NCI-H1417 treated with DMSO at 0.1 percent for 48 hours (cell line): Measurements from ENCODE around the gene YES1.
A peak's percentile ranks its signal among the peaks of the same experiment; 100 is the strongest.
"Not testable (repeated sequence)": the region's sequence is repeated elsewhere in the genome, so short reads cannot be mapped to it uniquely, and the experiment has no call there.

Source experiments
- DNase-seq: peaks from one replicate; lab custom pipeline; 2025; lab: John Stamatoyannopoulos, UW

The YES1 gene

DNA sequence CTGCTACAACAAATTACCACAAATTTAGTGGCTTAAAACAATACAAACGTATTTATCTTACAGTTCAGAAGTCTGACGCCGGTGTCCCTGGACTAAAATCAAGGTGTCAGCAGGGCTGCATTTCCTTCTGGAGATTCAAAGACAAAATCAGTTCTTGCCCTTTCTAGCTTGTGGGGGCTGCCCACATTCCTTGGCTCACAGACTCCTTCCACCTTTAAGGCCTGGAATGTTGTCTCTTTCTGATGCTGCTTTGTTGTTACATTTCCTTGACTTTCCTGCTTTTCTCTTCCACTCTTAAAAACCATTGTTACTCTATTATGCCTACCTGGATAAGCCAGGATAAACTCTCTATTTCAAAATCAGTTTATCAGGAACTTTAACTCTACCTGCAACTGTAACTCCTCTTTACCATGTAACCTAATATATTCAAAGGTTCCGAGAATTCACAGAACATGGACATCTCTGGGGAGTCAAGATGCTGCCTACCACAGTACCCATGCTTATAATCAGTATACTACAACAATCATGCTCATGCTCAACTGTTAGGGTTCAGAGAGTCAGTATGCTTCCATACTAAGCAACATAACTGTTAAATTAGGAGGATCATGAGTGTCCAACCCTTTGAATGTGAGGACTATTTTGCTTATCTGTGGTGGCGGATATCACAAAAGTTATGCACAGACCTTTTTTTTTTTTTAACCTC lies 27.4 kb downstream of the YES1 start:
- DNase-seq = no peak

DNA sequence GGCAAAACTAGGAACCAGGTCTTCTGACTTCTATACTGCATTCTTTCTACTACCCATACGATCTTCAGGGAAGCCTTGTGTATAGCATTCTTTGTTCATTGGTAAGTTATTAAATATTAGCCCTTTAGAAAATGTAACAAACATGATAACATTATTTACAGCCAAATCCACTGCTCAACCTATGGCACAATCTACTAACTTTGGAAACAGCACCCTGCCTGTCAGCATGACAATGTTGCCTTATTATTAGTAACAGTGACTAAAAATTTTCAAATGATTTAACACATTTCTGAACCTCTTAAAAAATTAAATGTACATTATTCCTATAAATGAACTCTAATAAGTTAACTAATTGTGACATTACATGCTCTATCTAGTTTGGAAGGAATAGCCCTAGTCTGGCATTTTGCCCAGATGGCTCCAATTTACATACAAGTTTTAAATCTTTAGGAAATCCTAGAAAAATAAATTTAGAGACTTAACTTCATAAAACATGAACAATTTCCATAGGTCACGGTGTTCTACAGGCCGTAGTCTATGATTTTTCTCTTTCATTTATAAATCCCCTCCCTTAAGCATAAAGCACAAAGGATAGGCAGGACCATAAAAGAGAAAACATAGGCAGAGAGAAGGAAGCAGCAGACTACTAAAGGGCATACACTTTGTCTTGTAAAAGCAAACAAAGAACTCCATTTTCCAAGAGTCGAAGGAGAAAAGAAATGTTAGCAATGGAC lies 33.7 kb downstream of the YES1 start:
- no peak for DNase-seq

DNA sequence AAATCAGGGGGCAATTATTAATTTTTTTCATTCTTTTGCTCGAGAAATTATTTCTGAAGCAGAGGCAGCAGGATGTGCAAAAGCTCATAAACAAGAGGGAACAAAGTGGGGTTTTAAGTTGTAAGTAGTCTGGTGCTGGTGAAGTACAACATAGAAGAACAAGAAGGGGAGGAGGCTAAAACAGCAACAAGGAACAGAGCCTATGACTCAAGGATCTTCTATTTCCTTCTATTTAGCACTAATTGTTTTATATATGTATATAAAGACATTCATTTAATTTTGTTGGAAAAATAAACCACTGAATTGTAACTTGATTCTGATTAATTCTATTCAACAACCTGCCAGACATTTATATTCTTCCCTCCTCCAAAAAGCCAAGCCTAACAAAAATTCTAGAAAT lies 35.0 kb downstream of the YES1 start:
- DNase-seq = no peak

DNA sequence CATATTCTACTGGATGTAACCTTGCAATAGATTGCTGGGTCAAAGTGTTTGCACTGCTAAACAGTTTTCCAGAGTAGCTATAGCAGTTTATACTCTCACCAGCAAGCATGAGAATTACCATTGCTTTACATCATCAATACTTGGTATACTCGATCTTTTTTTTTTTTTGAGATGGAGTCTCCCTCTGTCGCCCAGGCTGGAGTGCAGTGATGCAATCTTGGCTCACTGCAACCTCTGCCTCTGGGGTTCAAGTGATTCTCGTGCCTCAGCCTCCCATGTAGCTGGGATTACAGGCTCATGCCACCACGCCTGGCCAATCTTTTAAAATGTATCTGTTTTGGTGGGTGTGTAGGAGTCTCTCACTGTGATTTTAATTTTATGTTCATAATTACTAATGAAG lies 36.0 kb downstream of the YES1 start:
- DNase-seq = not testable (repeated sequence)

DNA sequence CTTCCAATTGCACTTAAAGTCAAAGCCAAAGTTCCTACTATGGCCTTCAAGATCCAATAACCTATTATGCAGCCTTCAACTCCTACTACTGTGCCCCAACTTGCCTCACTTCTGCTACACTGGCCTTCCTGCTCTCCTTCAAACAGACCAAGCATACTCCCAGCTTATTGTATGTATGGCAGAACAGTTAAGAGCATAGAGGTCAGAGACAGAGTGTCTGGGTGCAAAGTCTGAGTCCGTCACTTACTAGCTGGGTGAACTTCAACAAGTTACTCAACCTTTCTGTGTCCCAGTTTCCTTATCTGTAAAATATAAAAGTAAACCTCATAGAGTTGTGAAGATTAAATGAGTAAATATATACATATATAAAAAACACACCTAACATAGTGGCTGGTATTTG lies 37.2 kb downstream of the YES1 start:
- no peak for DNase-seq

DNA sequence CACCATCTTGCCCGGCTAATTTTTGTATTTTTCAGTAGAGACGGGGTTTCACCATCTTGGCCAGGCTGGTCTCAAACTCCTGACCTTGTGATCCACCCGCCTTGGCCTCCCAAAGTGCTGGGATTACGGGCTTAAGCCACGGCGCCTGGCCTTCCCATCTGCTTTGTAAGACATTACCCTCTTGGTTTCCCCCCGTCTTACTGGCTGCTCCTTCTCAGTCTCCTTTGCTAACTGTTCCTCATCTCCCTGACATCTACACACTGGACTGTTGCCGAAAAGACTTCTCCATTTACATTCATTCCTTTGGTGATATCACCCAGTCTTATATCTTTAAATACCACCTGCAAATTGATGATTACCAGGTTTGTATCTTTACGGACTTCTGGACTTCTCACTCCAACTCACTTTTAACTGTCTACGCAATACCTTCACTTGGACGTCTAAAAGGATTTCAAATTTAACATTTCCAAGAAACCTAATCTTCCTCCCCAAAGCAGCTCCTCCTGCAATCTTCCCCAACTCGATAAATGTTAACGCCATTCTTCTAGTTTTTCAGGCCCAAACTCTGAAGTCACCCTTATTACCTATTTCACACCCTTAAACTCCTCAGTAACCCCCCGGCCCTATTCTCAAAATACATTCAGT lies 37.9 kb downstream of the YES1 start:
- DNase-seq = no peak

DNA sequence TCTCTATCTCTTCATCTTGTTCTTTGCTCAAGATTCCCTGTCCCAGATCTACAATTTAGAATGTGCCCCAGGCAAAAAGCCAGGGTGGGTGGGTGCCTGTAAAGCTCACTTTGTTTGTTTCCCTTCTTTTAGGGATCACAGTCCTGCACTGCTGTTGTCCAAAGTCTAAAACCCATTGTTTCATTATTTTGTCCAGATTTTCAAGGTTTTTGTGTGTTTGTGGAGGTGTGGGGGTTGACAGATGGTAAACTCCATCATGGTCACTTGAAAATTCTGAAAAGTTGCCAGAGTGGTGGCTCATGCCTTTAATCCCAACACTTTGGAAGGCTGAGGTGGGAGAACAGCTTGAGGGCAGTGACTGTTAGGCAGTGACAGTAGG lies 41.5 kb downstream of the YES1 start:
- no peak for DNase-seq

DNA sequence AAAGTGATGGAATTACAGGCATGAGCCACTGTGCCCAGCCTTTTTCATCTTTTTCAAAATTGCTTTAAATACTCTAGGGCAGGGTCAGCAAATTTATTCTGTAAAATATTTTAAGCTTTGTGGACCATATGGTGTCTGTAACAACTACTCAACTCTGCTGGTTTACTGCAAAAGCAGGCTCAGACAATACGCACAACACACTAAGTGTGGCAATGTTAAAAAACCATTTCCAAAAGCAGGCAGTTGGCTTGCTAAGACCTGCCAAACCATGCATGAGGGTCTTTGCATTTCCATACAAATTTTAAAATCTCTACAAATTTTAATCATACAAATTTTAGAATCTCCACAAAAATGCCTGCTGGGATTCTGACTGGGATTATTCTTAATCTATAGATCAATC lies 44.1 kb downstream of the YES1 start:
- DNase-seq = no peak

DNA sequence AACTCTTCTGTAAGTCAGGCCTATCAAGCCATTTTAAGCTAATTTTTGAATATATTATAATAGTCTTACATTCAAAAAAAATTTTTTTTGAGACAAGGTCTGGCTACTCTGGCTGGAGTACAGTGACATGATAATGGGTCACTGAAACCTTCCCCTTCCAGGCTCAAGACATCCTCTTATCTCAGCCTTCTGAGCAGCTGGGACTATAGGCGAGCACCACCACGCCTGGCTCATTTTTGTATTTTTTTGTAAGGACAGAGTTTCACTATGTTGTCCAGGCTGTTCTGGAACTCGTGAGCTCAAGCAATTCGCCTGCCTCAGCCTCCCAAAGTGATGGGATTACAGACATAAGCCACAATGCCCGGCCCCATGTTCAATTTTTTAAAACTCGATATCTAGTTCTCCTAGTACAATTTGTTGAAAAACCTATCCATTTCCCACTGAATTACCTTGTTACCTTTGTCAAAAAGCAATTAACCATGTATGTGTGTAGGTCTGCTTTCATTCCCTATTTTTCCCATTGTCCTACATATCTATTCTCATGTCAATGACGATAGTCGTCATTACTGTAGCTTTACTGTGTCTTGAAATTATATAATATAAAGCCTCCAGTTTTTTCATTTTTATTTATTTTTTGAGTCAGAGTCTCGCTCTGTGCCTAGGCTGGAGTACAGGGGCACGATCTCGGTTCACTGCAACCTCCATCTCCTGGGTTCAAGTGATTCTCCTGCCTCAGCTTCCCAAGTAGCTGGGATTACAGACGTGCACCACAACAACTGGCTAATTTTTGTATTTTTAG lies 44.8 kb downstream of the YES1 start:
- no peak for DNase-seq

DNA sequence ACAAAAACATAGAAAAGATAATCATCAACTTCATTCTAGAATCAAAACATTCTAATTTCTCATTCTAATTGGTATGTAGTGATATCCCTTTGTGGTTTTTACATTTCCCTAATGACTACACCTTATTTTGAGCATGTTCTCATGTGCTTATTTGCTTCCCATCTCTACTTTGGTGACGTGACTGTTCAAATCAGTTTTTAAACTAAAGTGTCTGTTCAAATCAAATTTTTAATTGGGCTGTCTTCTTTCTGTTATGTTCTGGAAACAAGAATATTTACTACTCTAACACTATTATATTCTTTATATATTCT lies 45.5 kb downstream of the YES1 start:
- DNase-seq = no peak

DNA sequence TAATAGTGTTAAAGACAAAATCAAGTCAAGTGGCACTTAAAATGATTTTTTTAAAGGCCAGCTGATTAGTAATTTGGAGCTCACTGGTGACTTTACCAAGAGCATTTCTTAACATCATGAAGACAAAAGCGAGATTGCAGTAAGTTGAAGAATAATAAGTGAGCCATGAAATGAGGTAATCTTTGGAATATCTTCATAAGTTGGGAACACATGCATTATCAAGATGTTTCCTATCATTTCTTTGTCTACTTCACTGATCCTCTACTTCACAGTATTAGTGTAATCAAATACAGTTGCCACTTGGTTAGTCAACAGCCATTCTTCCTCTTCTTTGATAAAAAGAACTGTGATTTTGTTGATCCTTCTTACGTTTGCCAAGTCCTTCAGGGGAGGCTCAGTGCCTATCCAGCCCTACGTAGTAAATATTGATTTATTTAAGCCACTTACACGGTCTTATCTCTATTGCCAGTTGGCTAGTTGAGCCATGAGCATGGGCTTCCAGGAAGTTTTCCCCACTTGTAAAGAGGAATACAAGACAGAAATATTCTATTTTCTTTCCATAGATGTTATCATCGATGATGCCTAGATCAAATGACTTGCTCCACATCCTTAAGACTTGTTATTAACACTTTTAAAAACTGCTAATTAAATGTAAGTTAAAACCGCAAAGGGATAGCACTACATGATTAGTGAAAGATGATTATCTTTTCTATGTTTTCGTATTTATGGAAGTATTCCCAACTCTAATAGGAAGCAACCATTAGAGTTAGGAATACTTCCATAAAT lies 46.1 kb downstream of the YES1 start:
- DNase-seq = no peak

DNA sequence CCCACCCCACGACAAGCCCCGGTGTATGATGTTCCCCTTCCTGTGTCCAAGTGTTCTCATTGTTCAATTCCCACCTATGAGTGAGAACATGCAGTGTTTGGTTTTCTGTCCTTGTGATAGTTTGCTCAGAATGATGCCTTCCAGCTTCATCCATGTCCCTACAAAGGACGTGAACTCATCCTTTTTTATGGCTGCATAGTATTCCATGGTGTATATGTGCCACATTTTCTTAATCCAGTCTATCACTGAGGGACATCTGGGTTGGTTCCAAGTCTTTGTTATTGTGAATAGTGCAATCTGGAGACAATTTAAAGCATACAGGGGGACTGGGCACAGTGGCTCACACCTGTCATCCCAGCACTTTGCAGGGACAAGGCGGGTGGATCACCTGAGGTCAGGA lies 52.2 kb downstream of the YES1 start:
- not testable (repeated sequence) for DNase-seq

DNA sequence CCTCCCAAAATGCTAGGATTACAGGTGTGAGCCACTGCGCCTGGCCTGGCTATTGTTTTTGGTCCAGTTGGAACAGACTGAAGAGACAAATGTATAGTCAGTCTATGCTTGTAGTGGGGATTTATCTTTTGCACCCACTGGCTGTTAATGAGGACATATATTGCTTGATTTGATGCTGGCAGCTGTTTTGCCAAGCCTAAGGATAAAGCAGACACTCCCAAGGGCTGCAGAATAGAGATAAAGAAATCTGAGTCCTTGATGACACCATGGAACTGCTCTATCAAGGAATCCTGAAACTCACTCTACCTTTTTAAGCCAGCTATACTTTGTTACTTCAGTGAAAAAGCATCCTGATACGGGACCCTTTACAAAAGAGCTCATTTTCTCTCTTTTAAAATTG lies 56.5 kb downstream of the YES1 start:
- DNase-seq = no peak

DNA sequence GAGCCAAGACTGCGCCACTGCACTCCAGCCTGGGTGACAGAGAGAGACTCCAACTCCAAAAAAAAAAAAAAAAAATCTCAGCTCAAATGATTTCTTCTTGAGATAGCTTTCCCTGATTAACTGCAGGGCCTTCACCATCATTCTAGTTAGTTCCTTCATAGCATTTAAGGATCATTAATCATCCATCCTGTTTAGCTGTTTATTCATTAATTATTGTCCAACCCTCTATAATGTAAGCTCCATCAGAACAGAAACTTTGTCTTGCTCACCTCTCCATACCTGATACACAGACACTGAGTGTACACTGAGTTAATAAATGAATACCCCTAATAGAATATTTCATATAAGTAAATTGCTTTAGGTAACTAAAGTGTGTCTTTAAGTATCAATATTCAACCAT lies 57.4 kb downstream of the YES1 start:
- no peak for DNase-seq

DNA sequence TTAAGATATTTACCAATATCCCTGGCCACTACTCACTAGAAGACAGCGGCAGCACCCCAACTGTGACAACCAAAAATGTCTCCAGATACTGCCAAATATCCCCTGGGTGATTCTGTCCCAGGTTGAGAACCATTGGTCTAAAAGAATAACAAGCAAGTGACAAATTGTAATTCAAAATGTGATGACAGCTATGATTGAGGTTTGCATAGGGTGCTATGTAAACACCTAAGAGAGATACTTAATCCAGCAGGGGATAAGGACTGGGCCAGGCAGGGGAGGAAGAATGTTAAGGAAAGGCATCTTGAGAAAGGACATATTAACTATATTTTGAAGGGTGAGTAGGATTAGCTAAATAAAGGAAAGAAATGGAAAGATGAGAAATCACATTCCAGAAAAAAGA lies 61.6 kb downstream of the YES1 start:
- DNase-seq = no peak

DNA sequence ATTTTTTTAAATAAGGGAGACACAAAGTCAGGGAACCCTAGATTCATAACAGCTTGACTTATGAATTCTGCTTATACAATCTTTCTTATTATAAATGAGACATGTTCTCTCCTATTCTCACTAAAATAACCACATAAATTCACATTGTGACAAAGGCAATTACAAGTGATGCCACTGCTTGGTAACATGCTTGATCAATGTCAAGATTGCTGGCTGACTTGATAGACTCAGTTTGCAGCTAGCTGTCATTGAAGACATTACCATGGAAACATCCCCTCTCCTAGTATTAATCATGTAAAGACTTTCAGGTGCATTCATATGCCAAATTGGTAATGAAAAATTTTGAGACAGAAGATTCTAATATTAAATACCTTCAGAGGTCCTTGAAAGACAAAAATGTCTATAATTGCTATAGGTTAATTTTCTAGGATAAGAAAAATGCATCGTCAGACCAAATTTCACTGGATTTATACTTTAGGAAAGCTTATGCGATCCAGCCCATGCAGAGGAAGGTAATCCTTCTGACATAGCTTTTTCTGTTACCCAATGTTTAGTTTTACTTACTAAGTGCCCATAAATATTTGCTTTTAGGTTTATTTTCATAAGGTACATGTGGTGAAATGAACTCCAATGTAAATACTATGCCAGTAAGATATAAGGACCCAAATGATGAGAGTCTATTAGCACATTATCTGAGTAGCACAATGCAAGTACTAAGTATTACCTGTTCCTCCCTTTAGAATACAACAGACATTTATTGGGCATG lies 67.0 kb downstream of the YES1 start:
- DNase-seq = no peak

DNA sequence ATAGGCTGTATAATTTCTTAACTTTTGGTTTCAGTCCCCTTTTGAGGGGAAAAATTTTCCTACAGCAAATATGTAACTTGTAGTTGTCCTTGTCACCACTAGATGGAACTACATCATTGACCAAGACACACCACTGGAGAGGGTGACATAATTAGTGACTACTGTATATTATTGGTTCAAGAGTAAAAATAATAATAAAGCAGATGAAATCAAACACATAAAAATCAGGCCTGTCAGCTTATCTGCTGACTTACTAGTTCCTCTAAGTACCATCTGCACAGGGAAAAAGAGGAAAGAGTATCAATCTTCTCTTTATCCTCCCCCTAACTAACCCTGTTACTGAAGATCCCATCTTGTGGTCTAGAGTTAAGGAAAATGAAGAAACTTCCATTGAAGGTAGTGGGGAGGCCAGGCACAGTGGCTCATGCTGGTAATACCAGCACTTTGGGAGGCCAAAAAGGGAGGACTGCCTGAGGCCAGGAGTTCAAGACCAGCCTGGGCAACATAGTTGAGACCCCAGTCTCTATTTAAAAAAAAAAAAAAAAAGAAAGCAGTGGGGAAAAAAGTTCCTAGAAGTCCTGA lies 70.0 kb downstream of the YES1 start:
- peak; percentile 17 for DNase-seq

DNA sequence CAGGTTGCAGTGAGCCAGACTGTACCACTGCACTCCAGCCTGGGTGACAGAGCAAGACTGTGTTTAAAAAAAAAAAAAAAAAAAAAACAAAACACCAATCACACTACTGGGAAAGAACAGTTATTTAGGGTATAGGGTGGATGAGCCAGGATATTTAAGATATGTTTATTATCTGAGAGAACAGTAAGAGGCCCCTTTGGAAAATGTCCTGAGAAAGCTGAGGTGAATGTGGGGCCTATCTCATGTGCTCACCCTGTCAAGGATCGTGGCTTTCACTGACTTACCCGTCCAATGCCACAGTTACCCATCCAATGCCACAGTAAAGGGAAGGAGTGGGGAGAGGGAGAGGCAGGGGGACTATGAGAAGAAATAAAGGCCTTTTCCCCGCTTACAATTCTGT lies 79.7 kb downstream of the YES1 start:
- DNase-seq = no peak

DNA sequence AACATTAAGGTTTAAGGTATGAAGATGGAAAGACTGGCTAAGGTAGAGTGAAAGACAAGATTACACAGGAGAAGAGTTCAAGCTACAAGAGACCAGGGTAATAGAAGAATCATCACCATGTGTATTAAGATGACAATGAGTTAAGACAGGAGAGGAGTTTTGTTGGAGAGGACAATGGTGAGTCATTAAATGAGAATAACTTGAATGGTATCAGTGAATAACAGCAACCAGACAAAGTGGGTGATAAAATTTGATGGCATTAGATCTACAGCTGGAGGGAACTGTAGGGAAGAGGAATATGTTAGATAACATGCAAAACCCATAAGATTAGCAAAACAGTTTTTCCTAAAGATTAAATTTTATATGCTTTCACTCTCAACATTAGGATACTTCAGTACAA lies 80.9 kb downstream of the YES1 start:
- no peak for DNase-seq

DNA sequence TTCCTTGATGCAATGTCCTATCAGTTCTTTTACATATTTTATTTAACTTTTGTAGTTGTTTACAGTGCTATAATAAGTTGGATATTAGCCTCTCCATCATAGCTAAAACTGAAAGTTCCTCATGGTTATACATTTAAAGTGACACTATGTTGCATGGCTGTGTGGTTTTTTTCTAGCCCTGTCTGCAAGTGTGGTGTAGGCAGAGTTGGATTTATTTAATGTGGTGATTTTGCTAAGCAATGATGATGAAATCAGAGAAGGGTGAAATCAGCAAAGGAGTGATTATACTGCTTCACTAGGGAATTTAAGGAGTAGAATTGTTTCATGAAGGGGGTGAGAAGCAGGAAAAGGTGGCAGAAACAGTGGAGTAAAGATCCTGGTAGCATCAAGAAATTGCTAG lies 81.3 kb downstream of the YES1 start:
- no peak for DNase-seq

DNA sequence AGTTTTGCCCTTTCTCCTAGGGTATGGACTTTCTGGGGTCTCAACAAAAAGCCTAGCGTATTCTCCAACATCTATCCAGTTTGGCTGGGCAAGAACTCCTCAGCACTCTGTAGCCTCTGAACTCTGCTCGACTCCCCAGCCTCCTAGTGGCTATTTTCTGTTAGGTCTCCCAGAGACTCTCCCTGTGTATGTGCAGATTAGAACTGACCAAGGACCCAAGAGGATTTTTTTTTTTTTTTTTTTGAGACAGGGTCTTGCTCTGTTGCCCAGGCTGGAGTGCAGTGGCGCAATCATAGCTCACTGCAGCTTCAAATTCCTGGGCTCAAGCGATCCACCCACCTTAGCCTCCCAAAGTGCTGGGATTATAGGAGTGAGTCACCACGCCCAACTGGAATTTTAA lies 81.9 kb downstream of the YES1 start:
- not testable (repeated sequence) for DNase-seq
